ENCODE results near the gene TMEM59. TPM values are rescaled to one million over a fixed set of nuclear protein-coding genes. Genes with fewer than 3 reads are reported as not detected.

Gene TMEM59
- total and polyA plus RNA-seq, 2 donors (not counting 1 experiment from before 2014, with no cell fraction given) = 66.3 to 146 TPM

- ChIA-PET CTCF (no interaction called here), POLR2A (no interaction called here)
- no peak for DNase-seq
- Mint-ChIP-seq H3K9me3 (ENCODE audit: insufficient read depth) (no peaks in the 10 kb centered on the region), H3K27me3 (peaks cover 7% of the 10 kb centered on the region), H3K4me1 (no peaks in the 10 kb centered on the region), H3K27ac (no peak overlapping the region), H3K4me3 (no peak overlapping the region)
- H3K36me3 ChIP-seq (replicated peaks in 1 of 2; ENCODE audit: control extremely low read depth in 1 of 2, control insufficient read depth in 1 of 2, extremely low read depth in 1 of 2, insufficient read depth in 2 of 2, low read length in 1 of 2) = no peaks in the 10 kb centered on the region
- no peaks in the 10 kb centered on the region for H3K27me3 ChIP-seq (replicated peaks in 1 of 4; ENCODE audit: control extremely low read depth in 1 of 4, control insufficient read depth in 3 of 4, insufficient read depth in 4 of 4, low read length in 3 of 4)
- H3K9ac ChIP-seq (ENCODE audit: low read length) = no peak overlapping the region
- H3K9me3 ChIP-seq (ENCODE audit: control extremely low read depth in 1 of 3, control insufficient read depth in 2 of 3, insufficient read depth in 1 of 3, low read length in 2 of 3) = no peaks in the 10 kb centered on the region
- H2AFZ ChIP-seq (ENCODE audit: insufficient read depth, low read depth, low read length, poor library complexity, severe bottlenecking) = no peak overlapping the region
- intact Hi-C loops (cut with micrococcal nuclease) = no loop called here
- TF ChIP-seq, protein P1, sequence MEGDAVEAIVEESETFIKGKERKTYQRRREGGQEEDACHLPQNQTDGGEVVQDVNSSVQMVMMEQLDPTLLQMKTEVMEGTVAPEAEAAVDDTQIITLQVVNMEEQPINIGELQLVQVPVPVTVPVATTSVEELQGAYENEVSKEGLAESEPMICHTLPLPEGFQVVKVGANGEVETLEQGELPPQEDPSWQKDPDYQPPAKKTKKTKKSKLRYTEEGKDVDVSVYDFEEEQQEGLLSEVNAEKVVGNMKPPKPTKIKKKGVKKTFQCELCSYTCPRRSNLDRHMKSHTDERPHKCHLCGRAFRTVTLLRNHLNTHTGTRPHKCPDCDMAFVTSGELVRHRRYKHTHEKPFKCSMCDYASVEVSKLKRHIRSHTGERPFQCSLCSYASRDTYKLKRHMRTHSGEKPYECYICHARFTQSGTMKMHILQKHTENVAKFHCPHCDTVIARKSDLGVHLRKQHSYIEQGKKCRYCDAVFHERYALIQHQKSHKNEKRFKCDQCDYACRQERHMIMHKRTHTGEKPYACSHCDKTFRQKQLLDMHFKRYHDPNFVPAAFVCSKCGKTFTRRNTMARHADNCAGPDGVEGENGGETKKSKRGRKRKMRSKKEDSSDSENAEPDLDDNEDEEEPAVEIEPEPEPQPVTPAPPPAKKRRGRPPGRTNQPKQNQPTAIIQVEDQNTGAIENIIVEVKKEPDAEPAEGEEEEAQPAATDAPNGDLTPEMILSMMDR (IDR thresholded peaks at IDR 0.05) = no peak
- no peak for TF ChIP-seq EZH2 (IDR thresholded peaks at IDR 0.05; ENCODE audit: borderline replicate concordance, insufficient read depth, low read depth, low read length, poor library complexity, severe bottlenecking)
- WGBS (ENCODE audit: insufficient coverage) = 100% methylated on average over 3 of the region's 6 CpGs
- ATAC-seq (ENCODE audit: low read depth) = no peak
- no peaks in the 10 kb centered on the region for H4K20me1 ChIP-seq (ENCODE audit: control insufficient read depth, insufficient read depth, low read length, poor library complexity, severe bottlenecking)
- no peak overlapping the region for H3K4me2 ChIP-seq (replicated peaks; ENCODE audit: low read depth, low read length, poor library complexity, severe bottlenecking)
- H3K79me2 ChIP-seq (ENCODE audit: control insufficient read depth, insufficient read depth, low read length) = no peaks in the 10 kb centered on the region
- no peak overlapping the region for H3K27ac ChIP-seq (ENCODE audit: low read length in 2 of 2)
- no peaks in the 10 kb centered on the region for H3K4me1 ChIP-seq (ENCODE audit: control insufficient read depth in 2 of 2, insufficient read depth in 2 of 2, low read length in 2 of 2)
- H3K4me3 ChIP-seq (ENCODE audit: control extremely low read depth in 1 of 5, extremely low read depth in 1 of 5, insufficient read depth in 1 of 5, low read depth in 2 of 5, low read length in 4 of 5) = no peak overlapping the region
Measured at GRCh38 chr1:53981220-53981619, 71.8 kb downstream of the TMEM59 start.

DNA sequence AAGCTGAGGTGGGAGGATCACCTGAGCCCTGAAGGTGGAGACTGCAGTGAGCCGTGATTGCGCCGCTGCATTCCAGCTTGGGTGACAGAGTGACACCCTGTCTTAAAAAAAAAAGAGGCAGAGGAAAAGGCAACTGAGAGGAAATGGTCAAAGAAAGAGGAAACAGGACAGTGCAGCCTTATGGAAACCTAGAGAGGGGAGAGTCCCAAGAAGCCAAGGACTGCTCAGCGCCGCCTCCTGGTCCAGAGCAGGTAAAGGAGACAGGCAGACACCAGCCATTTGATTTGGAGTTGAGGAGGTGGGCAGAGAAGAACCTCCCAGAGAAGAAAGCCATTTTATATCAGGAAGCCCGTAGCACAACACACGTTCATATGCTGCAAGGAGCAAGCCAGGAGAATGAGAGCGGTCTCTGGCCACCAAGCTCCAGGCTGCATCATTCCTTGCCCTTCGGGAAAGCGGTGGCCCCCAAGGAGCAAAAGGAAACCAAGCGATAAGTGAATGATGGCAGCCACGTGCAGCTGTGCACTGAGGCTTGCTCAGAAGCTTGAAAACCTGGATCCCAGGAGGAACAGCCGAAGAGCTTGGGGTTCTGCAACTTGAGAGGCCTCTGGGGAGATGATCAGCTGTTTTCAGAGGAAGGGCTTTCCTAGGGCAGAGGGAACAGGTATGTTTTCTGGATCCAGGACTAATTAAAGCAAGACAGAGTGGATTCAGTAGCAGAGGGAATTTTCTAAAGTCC lies 73.1 kb downstream of the TMEM59 start:
- TF ChIP-seq, protein P1 (IDR thresholded peaks at IDR 0.05) = no peak
- no peak for TF ChIP-seq EZH2 (IDR thresholded peaks at IDR 0.05; ENCODE audit: borderline replicate concordance, insufficient read depth, low read depth, low read length, poor library complexity, severe bottlenecking)
- WGBS (ENCODE audit: insufficient coverage) = 76% methylated on average over 13 of the region's 13 CpGs
- Histone ChIP-seq H3K27me3 (replicated peaks in 1 of 4; ENCODE audit: control extremely low read depth in 1 of 4, control insufficient read depth in 3 of 4, insufficient read depth in 4 of 4, low read length in 3 of 4) (no peaks in the 10 kb centered on the region), H3K9ac (ENCODE audit: low read length) (no peak overlapping the region), H3K4me3 (ENCODE audit: control extremely low read depth in 1 of 5, extremely low read depth in 1 of 5, insufficient read depth in 1 of 5, low read depth in 2 of 5, low read length in 4 of 5) (no peak overlapping the region), H2AFZ (ENCODE audit: insufficient read depth, low read depth, low read length, poor library complexity, severe bottlenecking) (no peak overlapping the region), H3K36me3 (replicated peaks in 1 of 2; ENCODE audit: control extremely low read depth in 1 of 2, control insufficient read depth in 1 of 2, extremely low read depth in 1 of 2, insufficient read depth in 2 of 2, low read length in 1 of 2) (no peaks in the 10 kb centered on the region), H4K20me1 (ENCODE audit: control insufficient read depth, insufficient read depth, low read length, poor library complexity, severe bottlenecking) (no peaks in the 10 kb centered on the region), H3K27ac (ENCODE audit: low read length in 2 of 2) (no peak overlapping the region), H3K79me2 (ENCODE audit: control insufficient read depth, insufficient read depth, low read length) (no peaks in the 10 kb centered on the region), H3K4me1 (ENCODE audit: control insufficient read depth in 2 of 2, insufficient read depth in 2 of 2, low read length in 2 of 2) (no peaks in the 10 kb centered on the region), H3K9me3 (ENCODE audit: control extremely low read depth in 1 of 3, control insufficient read depth in 2 of 3, insufficient read depth in 1 of 3, low read length in 2 of 3) (no peaks in the 10 kb centered on the region), H3K4me2 (replicated peaks; ENCODE audit: low read depth, low read length, poor library complexity, severe bottlenecking) (no peak overlapping the region)
- Mint-ChIP-seq H3K27me3 (peaks cover 7% of the 10 kb centered on the region), H3K9me3 (ENCODE audit: insufficient read depth) (no peaks in the 10 kb centered on the region), H3K4me3 (no peak overlapping the region), H3K4me1 (no peaks in the 10 kb centered on the region), H3K27ac (no peak overlapping the region)
- ATAC-seq (ENCODE audit: low read depth) (no peak), DNase-seq (no peak)
- ChIA-PET POLR2A (no interaction called here), CTCF (interaction anchor here (0.9 kb wide), 1 partner anchor 21 kb away, joined by 3 read pairs; no protein-coding TSS in a partner anchor)
- intact Hi-C loops (cut with micrococcal nuclease) = no loop called here

All from B cell (primary cell).